Mucosa of rectum (tissue), 2 donors: Measurements from ENCODE around the gene INPP4B.

ENCODE experiments used
- H3K27ac ChIP-seq, 2 donors: one replicate each; pipeline ENCODE4 v1.7.0; 2013; ENCODE audit warnings: inconsistent platforms in 2 of 2, low read depth in 2 of 2, low read length in 2 of 2
- H3K27me3 ChIP-seq, 2 donors: one replicate each; pipeline ENCODE4 v1.7.0; 2013; ENCODE audit warnings: low read length in 2 of 2; ENCODE audit not compliant: control insufficient read depth in 2 of 2, insufficient read depth in 2 of 2
- H3K36me3 ChIP-seq, 2 donors: one replicate each; pipeline ENCODE4 v1.7.0; 2013; ENCODE audit warnings: low read length in 2 of 2; ENCODE audit not compliant: control insufficient read depth in 2 of 2, insufficient read depth in 2 of 2
- H3K4me1 ChIP-seq, 2 donors: one replicate each; pipeline ENCODE4 v1.7.0; 2013; ENCODE audit warnings: low read length in 2 of 2, mild to moderate bottlenecking in 1 of 2; ENCODE audit not compliant: control insufficient read depth in 2 of 2, insufficient read depth in 2 of 2
- H3K4me3 ChIP-seq, 2 donors: one replicate each; pipeline ENCODE4 v1.7.0; 2013; ENCODE audit warnings: low read length in 2 of 2
- H3K9ac ChIP-seq, 2 donors: one replicate each; pipeline ENCODE4 v1.7.0; 2013; ENCODE audit warnings: low read length in 2 of 2, low read depth in 1 of 2, mild to moderate bottlenecking in 1 of 2
- H3K9me3 ChIP-seq, 2 donors: one replicate each; pipeline ENCODE4 v1.7.0; 2013; ENCODE audit warnings: low read length in 2 of 2; ENCODE audit not compliant: control insufficient read depth in 2 of 2
- donor health status: healthy.
- donor health status: Normal muscosa, but diverticular disease.

INPP4B gene

GRCh38 chr4:142064181-142064580, 781.9 kb downstream of the INPP4B start:
- no peak overlapping the region for H3K27ac ChIP-seq
- H3K9me3 ChIP-seq: no peaks in the 10 kb centered on the region
- H3K9ac ChIP-seq: no peak overlapping the region
- H3K4me3 ChIP-seq: no peak overlapping the region
- H3K4me1 ChIP-seq: no peaks in the 10 kb centered on the region
- H3K36me3 ChIP-seq: peaks cover 0 to 3% of the 10 kb centered on the region in 2 donors
- no peaks in the 10 kb centered on the region for H3K27me3 ChIP-seq

DNA sequence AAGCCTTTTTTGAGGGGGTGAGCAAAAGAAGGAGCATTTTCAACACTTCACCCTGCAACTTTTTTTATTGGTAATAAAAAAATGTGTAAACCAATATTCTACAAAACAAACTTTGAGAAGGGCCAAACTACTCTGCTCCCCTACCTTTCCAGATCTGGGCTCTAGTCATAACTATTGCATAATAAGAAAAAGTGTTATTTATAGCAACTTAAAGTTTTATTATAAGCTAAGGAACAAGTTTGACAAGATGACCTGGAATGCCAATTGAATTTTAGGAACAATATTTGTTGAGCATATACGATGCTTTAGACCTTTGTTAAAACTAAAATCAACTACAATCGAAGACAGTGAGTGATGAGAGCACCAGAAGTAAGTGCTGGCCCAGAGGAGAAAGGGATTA, 800.1 kb downstream of the INPP4B start:
- no peaks in the 10 kb centered on the region for H3K36me3 ChIP-seq
- H3K27me3 ChIP-seq: no peaks in the 10 kb centered on the region
- H3K4me1 ChIP-seq: no peaks in the 10 kb centered on the region
- no peak overlapping the region for H3K9ac ChIP-seq
- H3K4me3 ChIP-seq: no peak overlapping the region
- no peak overlapping the region for H3K27ac ChIP-seq
- H3K9me3 ChIP-seq: no peaks in the 10 kb centered on the region

GRCh38 chr4:142044271-142044670, 801.8 kb downstream of the INPP4B start:
- Histone ChIP-seq H3K36me3 (no peaks in the 10 kb centered on the region), H3K9me3 (no peaks in the 10 kb centered on the region), H3K9ac (no peak overlapping the region), H3K4me1 (no peaks in the 10 kb centered on the region), H3K4me3 (no peak overlapping the region), H3K27ac (no peak overlapping the region), H3K27me3 (no peaks in the 10 kb centered on the region)

DNA sequence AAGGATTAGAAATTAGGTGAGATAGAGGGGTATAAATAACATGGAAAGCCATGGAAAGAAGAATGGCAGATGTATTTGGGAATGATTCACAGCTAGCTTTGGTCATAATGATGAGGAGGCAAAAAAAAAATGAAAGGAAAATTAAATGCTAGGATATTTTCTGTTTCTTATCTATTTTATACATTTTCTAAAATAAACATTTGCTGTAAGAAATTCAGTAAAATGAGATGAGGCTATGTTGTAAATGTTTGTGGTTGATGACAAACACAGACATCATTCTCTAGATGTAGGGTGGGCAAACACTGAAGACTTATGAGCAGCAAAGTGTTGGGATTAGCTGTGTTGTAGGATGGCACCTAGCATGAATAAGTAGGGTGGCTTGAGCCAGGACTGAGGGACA, 802.6 kb downstream of the INPP4B start:
- H3K27ac ChIP-seq: no peak overlapping the region
- H3K4me3 ChIP-seq: no peak overlapping the region
- no peak overlapping the region for H3K9ac ChIP-seq
- H3K36me3 ChIP-seq: no peaks in the 10 kb centered on the region
- no peaks in the 10 kb centered on the region for H3K4me1 ChIP-seq
- no peaks in the 10 kb centered on the region for H3K27me3 ChIP-seq
- no peaks in the 10 kb centered on the region for H3K9me3 ChIP-seq

DNA sequence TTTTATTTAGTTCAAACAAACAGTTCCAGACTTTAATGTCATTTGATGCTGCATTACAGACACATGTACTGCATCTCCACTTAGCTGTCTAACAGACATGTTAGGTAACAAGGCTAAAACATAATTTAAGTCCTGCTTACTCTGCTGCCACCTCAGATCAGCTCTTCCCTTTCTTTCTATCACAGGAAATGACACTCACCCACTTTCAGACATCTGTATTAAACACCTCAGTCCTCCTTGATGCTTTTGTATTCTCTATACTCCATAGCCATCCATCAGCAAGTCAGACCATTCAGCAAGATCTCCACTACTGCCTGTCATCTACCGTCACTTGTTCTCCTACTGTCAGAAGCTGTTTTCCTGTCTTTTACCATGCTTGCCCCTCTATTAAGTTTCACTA, 804.3 kb downstream of the INPP4B start:
- H3K36me3 ChIP-seq: no peaks in the 10 kb centered on the region
- H3K27ac ChIP-seq: no peak overlapping the region
- no peaks in the 10 kb centered on the region for H3K27me3 ChIP-seq
- H3K9me3 ChIP-seq: no peaks in the 10 kb centered on the region
- H3K4me3 ChIP-seq: no peak overlapping the region
- no peak overlapping the region for H3K9ac ChIP-seq
- H3K4me1 ChIP-seq: no peaks in the 10 kb centered on the region

- Histone ChIP-seq H3K9me3 (no peaks in the 10 kb centered on the region), H3K27ac (no peak overlapping the region), H3K27me3 (no peaks in the 10 kb centered on the region), H3K4me3 (no peak overlapping the region), H3K36me3 (no peaks in the 10 kb centered on the region), H3K9ac (no peak overlapping the region), H3K4me1 (no peaks in the 10 kb centered on the region)
Measured at GRCh38 chr4:142040043-142040442, 806.1 kb downstream of the INPP4B start.

DNA sequence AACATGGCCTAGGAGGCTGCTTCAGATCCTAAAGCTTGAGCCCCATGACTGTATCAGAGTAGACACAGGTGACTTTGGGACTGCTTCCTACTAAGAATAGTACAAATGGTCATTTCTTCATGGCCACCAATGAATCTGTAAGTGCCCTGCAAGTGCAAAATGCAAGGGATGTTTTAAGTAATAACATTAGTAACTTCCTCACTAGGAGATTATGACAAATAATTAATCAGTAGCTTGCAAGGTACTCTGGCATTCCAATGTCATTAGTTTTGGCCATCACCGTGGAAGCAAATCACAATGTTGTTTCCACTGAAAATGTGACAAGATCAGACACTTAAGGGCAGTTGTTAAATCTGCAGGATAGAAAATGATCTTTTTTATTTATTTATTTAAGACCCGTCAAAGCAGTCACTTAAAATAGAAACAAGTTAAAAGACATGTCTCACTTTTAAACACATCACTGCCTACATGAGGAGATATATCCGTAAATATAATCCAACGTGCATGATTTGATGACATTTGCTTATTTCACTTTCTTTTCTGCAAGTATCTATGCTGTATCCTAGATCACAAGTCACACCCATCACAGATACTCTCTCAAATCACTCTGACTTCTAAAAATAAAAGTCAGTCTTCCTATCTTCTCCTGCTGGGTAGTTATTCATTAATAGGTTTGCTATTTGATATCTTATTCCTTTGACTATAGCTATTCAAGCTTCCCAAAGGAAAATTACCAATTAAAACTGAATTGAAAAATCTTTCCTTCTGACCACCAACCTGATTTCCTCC, 809.1 kb downstream of the INPP4B start:
- H3K4me1 ChIP-seq: no peaks in the 10 kb centered on the region
- no peak overlapping the region for H3K9ac ChIP-seq
- H3K4me3 ChIP-seq: no peak overlapping the region
- H3K9me3 ChIP-seq: no peaks in the 10 kb centered on the region
- H3K27me3 ChIP-seq: no peaks in the 10 kb centered on the region
- H3K36me3 ChIP-seq: no peaks in the 10 kb centered on the region
- H3K27ac ChIP-seq: no peak overlapping the region

DNA sequence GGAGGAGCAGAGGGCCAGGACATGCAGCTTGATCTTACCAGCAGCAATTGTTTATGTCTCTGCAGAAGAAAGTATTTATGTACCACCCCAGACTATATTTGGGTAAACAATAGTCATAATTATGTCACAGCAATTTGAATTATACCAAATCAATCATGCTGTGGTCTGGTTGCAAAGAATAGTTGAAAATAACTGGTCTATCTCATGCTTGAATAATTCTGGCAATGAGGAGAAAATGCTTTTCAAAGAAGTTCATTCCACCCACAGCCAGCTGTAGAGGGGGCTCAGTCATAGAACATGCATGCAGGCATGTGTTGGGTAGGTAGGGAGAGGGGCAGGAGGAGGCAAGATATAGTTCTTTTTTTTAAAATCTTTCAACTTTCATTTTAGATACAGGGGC, 810.5 kb downstream of the INPP4B start:
- Histone ChIP-seq H3K9ac (no peak overlapping the region), H3K36me3 (no peaks in the 10 kb centered on the region)

GRCh38 chr4:142034101-142034500, 812.0 kb downstream of the INPP4B start:
- Histone ChIP-seq H3K9ac (no peak overlapping the region), H3K4me1 (no peaks in the 10 kb centered on the region), H3K9me3 (no peaks in the 10 kb centered on the region), H3K27ac (no peak overlapping the region), H3K27me3 (no peaks in the 10 kb centered on the region), H3K4me3 (no peak overlapping the region), H3K36me3 (no peaks in the 10 kb centered on the region)

More for the DNA sequence above, 810.5 kb downstream of the INPP4B start:
- H3K9me3 ChIP-seq: no peaks in the 10 kb centered on the region
- H3K4me3 ChIP-seq: no peak overlapping the region
- H3K4me1 ChIP-seq: no peaks in the 10 kb centered on the region
- H3K27me3 ChIP-seq: no peaks in the 10 kb centered on the region
- H3K27ac ChIP-seq: no peak overlapping the region

DNA sequence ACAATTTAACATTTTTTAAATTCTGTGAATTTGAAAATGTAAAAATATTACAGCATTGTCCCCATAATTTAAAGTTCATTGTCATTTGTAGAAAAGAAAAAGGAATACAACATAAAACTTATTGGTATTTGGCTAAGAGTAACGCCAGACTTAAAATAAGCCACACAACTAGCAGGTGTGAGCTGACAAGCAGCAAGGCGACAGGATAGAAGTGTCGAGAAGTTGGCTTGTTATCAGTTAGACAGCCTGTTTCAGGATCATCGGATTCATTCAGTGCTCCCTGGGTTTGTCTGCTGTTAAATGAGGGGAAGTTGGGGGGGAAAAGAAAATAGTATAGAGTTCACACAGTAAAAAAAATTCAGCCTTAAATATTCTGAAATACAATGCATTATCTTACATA, 816.1 kb downstream of the INPP4B start:
- Histone ChIP-seq H3K36me3 (no peaks in the 10 kb centered on the region), H3K27me3 (no peaks in the 10 kb centered on the region), H3K27ac (no peak overlapping the region), H3K9me3 (no peaks in the 10 kb centered on the region), H3K4me1 (no peaks in the 10 kb centered on the region), H3K4me3 (no peak overlapping the region), H3K9ac (no peak overlapping the region)
